Adrenal gland (tissue), 12 donors: Measurements from ENCODE around the gene PGA4. TPM values are rescaled to one million over a fixed set of nuclear protein-coding genes. Genes with fewer than 3 reads are reported as not detected.

Experiments
- DNase-seq, 7 donors: peaks; one replicate each; pipeline ENCODE4 v3.0.0-alpha.2; 2019 to 2020
- H3K27ac ChIP-seq, 5 donors: fragments of 200-600 bp; sonication (generic) in 4 of 5; 1 replicate in 3 of 5; 2 replicates in 2 of 5; pipeline versions ENCODE4 v1.5.1 to v1.8.0; 2016 to 2020; ENCODE audit warnings: mild to moderate bottlenecking in 1 of 5
- H3K27me3 ChIP-seq: fragments of 200-600 bp; 2 replicates; pipeline ENCODE4 v1.8.0; 2021
- H3K36me3 ChIP-seq, 2 donors: fragments of 200-600 bp; replicated peaks in 1 of 2; 1 replicate in 1 of 2; 2 replicates in 1 of 2; pipeline versions ENCODE4 v1.5.1 to v1.8.0; 2018 to 2022
- H3K4me1 ChIP-seq, 2 donors: fragments of 200-600 bp; replicated peaks in 1 of 2; 1 replicate in 1 of 2; 2 replicates in 1 of 2; pipeline versions ENCODE4 v1.5.1 to v1.8.0; 2018 to 2021
- H3K4me3 ChIP-seq, 4 donors: fragments of 200-600 bp; sonication (generic) in 3 of 4; one replicate each; pipeline ENCODE4 v1.5.1; 2016 to 2018
- H3K9me3 ChIP-seq, 3 donors: fragments of 200-600 bp; sonication (generic) in 1 of 3; replicated peaks in 1 of 3; 1 replicate in 2 of 3; 2 replicates in 1 of 3; pipeline versions ENCODE4 v1.5.1 to v1.8.0; 2016 to 2021
- CTCF ChIP-seq, 6 experiments: fragments of 450-650 bp in 4 of 6; fragments of 200-600 bp in 2 of 6; sonication (generic) in 1 of 6; IDR thresholded peaks; 1 replicate in 5 of 6; 2 replicates in 1 of 6; pipeline versions ENCODE4 v1.5.1 to v1.8.0; 2016 to 2021; ENCODE audit warnings: antibody characterized with exemption in 6 of 6, mild to moderate bottlenecking in 2 of 6, moderate library complexity in 1 of 6
- POLR2A ChIP-seq, 2 donors: fragments of 450-650 bp; IDR thresholded peaks; one replicate each; pipeline ENCODE4 v1.6.1; 2017; ENCODE audit warnings: antibody characterized with exemption in 2 of 2, mild to moderate bottlenecking in 2 of 2, moderate library complexity in 1 of 2
- WGBS, 4 donors: extraction: QIAGEN DNeasy Blood & Tissue Kit in 2 of 4; methylation state at CpG; one replicate each; pipeline versions ENCODE4 v1.1.5 to v1.1.7; 2013 to 2017; 5-methylcytosine and 5-hydroxymethylcytosine counted together
- intact Hi-C, 2 donors: fragments of 100-400 bp; cut with DNase I; formaldehyde crosslinking; loops; one replicate each; pipeline versions ENCODE4 v1.14.1 to v1.15.0; 2022 to 2023
- polyA plus RNA-seq, 3 donors: library from polyadenylated mRNA; stranded (reverse); fragments of 200-250 nt in 2 of 3; fragments of 350-450 nt in 1 of 3; fragmentation: Illumina TruSeq in 1 of 3; extraction: RNeasy Lipid Tissue Mini Kit (QIAGEN cat#74804) in 1 of 3; gene quantifications; one replicate each; pipeline ENCODE4 v1.2.3, GENCODE V29; 2013 to 2014
- total RNA-seq, 9 donors: library from RNA; depleted of rRNA in 4 of 9; stranded (reverse); fragments of >200 nt in 4 of 9; fragments of 120-200 nt in 1 of 9; fragmentation: NEBNext Ultra II Directional in 1 of 9; extraction: Animal tissue kit (Norgen Biotek cat#: 25700) in 1 of 9; gene quantifications; one replicate each; pipeline versions ENCODE4 v1.1.0 to v1.2.4, GENCODE V29; 2013 to 2023
- donor health status: healthy with polysubstance abuse.
- donor health status: Bipolar disorder and iron deficiency.
- donor health status: DM: yes; HTN: yes; CAD: no.
- donor health status: DM: no; HTN: no; CAD: no.
- donor health status: DM: no; HTN: no; CAD: no.
- donor health status: DM: yes; HTN: yes; CAD: no.

Gene PGA4
- total and polyA plus RNA-seq, 12 donors = 0.42 to 6.8 (median 1.2) TPM; not detected in 2

GRCh38 chr11:61267437-61267841, 45.3 kb downstream of the PGA4 start:
- intact Hi-C loops = no loop called here
- peak; percentile 67 to 88 (median 85) for DNase-seq

GRCh38 chr11:61268588-61269250, 46.6 kb downstream of the PGA4 start:
- TF ChIP-seq CTCF (IDR thresholded peaks at IDR 0.05) (no peak), POLR2A (IDR thresholded peaks at IDR 0.05) (no peak)
- intact Hi-C loops = no loop called here
- DNase-seq = no peak
- no peak overlapping the region for H3K4me3 ChIP-seq
- 93 to 99% (median 93%) methylated on average over 6 to 15 of the region's 15 CpGs for WGBS, 4 donors
- no peaks in the 10 kb centered on the region for H3K36me3 ChIP-seq
- H3K9me3 ChIP-seq = no peaks in the 10 kb centered on the region
- no peaks in the 10 kb centered on the region for H3K4me1 ChIP-seq
- H3K27me3 ChIP-seq = no peaks in the 10 kb centered on the region
- H3K27ac ChIP-seq = no peak overlapping the region

More at GRCh38 chr11:61267437-61267841, 45.3 kb downstream of the PGA4 start:
- H3K27me3 ChIP-seq = no peaks in the 10 kb centered on the region
- WGBS, 4 donors = 0 to 42% (median 31%) methylated on average over 2 to 6 of the region's 6 CpGs
- no peaks in the 10 kb centered on the region for H3K9me3 ChIP-seq
- no peaks in the 10 kb centered on the region for H3K4me1 ChIP-seq
- no peak overlapping the region for H3K4me3 ChIP-seq
- TF ChIP-seq CTCF (IDR thresholded peaks at IDR 0.05) (no peak), POLR2A (IDR thresholded peaks at IDR 0.05) (no peak)
- peak overlapping the region in 2 of 5 donors; percentile 6 to 47 for H3K27ac ChIP-seq
- H3K36me3 ChIP-seq = no peaks in the 10 kb centered on the region

- WGBS, 4 donors = 89 to 95% (median 92%) methylated on average over 6 to 7 of the region's 7 CpGs
- Histone ChIP-seq H3K4me1 (no peaks in the 10 kb centered on the region), H3K4me3 (no peak overlapping the region), H3K36me3 (no peaks in the 10 kb centered on the region), H3K9me3 (no peaks in the 10 kb centered on the region), H3K27me3 (no peaks in the 10 kb centered on the region), H3K27ac (no peak overlapping the region)
- DNase-seq = no peak
- TF ChIP-seq POLR2A (IDR thresholded peaks at IDR 0.05) (no peak), CTCF (IDR thresholded peaks at IDR 0.05) (no peak)
- intact Hi-C loops = no loop called here
These were observed 48.4 kb downstream of the PGA4 start for GRCh38 chr11:61270354-61271076.

GRCh38 chr11:61272731-61273130, 50.6 kb downstream of the PGA4 start:
- DNase-seq = no peak
- Histone ChIP-seq H3K9me3 (no peaks in the 10 kb centered on the region), H3K4me1 (no peaks in the 10 kb centered on the region), H3K27me3 (no peaks in the 10 kb centered on the region), H3K36me3 (no peaks in the 10 kb centered on the region), H3K27ac (no peak overlapping the region), H3K4me3 (no peak overlapping the region)
- 95 to 98% (median 96%) methylated on average over 2 to 3 of the region's 3 CpGs for WGBS, 4 donors
- intact Hi-C loops = no loop called here
- TF ChIP-seq POLR2A (IDR thresholded peaks at IDR 0.05) (no peak), CTCF (IDR thresholded peaks at IDR 0.05) (no peak)
